Smooth muscle cell (in vitro differentiated cells): Measurements from ENCODE around the gene ASCC3. TPM values are rescaled to one million over a fixed set of nuclear protein-coding genes. Genes with fewer than 3 reads are reported as not detected.

Source experiments
- DNase-seq: peaks from one replicate; lab custom pipeline; 2025; ENCODE audit not compliant: unreplicated experiment; lab: John Stamatoyannopoulos, UW
- H2AFZ ChIP-seq: fragments of 200-600 bp; sonication (generic); 2 replicates; pipeline ENCODE4 v1.6.0; 2016; ENCODE audit warnings: antibody characterized with exemption, low read depth, mild to moderate bottlenecking
- H3F3A ChIP-seq: fragments of 200-600 bp; sonication (generic); 2 replicates; pipeline ENCODE4 v1.6.0; 2017; ENCODE audit warnings: antibody characterized with exemption, low read depth
- H3K27ac ChIP-seq: fragments of 200-600 bp; sonication (generic); 2 replicates; pipeline ENCODE4 v1.5.1; 2016; ENCODE audit warnings: low read depth, mild to moderate bottlenecking
- H3K27me3 ChIP-seq: fragments of 200-600 bp; sonication (generic); 2 replicates; pipeline ENCODE4 v1.6.1; 2016; ENCODE audit warnings: low read depth, mild to moderate bottlenecking
- H3K36me3 ChIP-seq: fragments of 200-600 bp; sonication (generic); 2 replicates; pipeline ENCODE4 v1.5.1; 2016; ENCODE audit warnings: low read depth
- H3K4me1 ChIP-seq: fragments of 200-600 bp; sonication (generic); 2 replicates; pipeline ENCODE4 v1.5.1; 2016; ENCODE audit warnings: low read depth
- H3K4me2 ChIP-seq: fragments of 200-600 bp; sonication (generic); 2 replicates; pipeline ENCODE4 v1.6.0; 2016; ENCODE audit warnings: mild to moderate bottlenecking
- H3K4me3 ChIP-seq: fragments of 200-600 bp; sonication (generic); 2 replicates; pipeline ENCODE4 v1.5.1; 2016; ENCODE audit warnings: mild to moderate bottlenecking
- H3K79me2 ChIP-seq: fragments of 200-600 bp; sonication (generic); 2 replicates; pipeline ENCODE4 v1.6.0; 2016; ENCODE audit warnings: low read depth, mild to moderate bottlenecking
- H3K9ac ChIP-seq: fragments of 200-600 bp; sonication (generic); 2 replicates; pipeline ENCODE4 v1.6.0; 2016; ENCODE audit warnings: low read depth
- H3K9me3 ChIP-seq: fragments of 200-600 bp; sonication (generic); replicated peaks from 2 replicates; pipeline ENCODE4 v1.5.1; 2016; ENCODE audit warnings: low read depth
- H4K20me1 ChIP-seq: fragments of 200-600 bp; sonication (generic); 2 replicates; pipeline ENCODE4 v1.6.0; 2016; ENCODE audit warnings: low read depth
- CTCF ChIP-seq: fragments of 200-600 bp; sonication (generic); IDR thresholded peaks from 2 replicates; pipeline ENCODE4 v1.5.1; 2017; ENCODE audit warnings: borderline replicate concordance, mild to moderate bottlenecking, antibody characterized with exemption; ENCODE audit not compliant: insufficient read depth, poor library complexity, severe bottlenecking
- WGBS: methylation state at CpG from one replicate; pipeline ENCODE4 v1.1.7; 2016; ENCODE audit warnings: low lambda C conversion rate; 5-methylcytosine and 5-hydroxymethylcytosine counted together
- polyA plus RNA-seq: library from polyadenylated mRNA; unstranded; fragments of >200 nt; fragmentation: Nextera tagmentation; extraction: Ambion mirVana; gene quantifications from 2 replicates; pipeline ENCODE4 v1.2.1, GENCODE V29; 2016
- total RNA-seq: library from RNA; depleted of rRNA; stranded (reverse); fragments of >200 nt; gene quantifications from 2 replicates; pipeline ENCODE4 v1.2.3, GENCODE V29; 2014

ASCC3 gene
- total and polyA plus RNA-seq, 2 experiments from 2014 or later: 59.0 to 116 TPM

GRCh38 chr6:100592929-100593328, 288.2 kb downstream of the ASCC3 start:
- Histone ChIP-seq H4K20me1 (no peaks in the 10 kb centered on the region), H3K4me3 (no peak overlapping the region), H3K4me2 (no peak overlapping the region), H3K79me2 (no peaks in the 10 kb centered on the region), H3K27ac (no peak overlapping the region), H3F3A (peaks cover 4% of the 10 kb centered on the region), H3K4me1 (no peaks in the 10 kb centered on the region), H3K9me3 (peaks cover 4% of the 10 kb centered on the region), H3K27me3 (no peaks in the 10 kb centered on the region), H3K9ac (no peak overlapping the region), H3K36me3 (peaks cover 31% of the 10 kb centered on the region), H2AFZ (no peak overlapping the region)
- no peak for TF ChIP-seq CTCF
- DNase-seq: no peak
- WGBS: 73% methylated on average over 3 of the region's 3 CpGs

- no peak for TF ChIP-seq CTCF
- H3K4me3 ChIP-seq: no peak overlapping the region
- no peaks in the 10 kb centered on the region for H3K9me3 ChIP-seq
- H4K20me1 ChIP-seq: no peaks in the 10 kb centered on the region
- H3F3A ChIP-seq: no peaks in the 10 kb centered on the region
- WGBS: 96% methylated on average over 4 of the region's 4 CpGs
- no peak overlapping the region for H2AFZ ChIP-seq
- no peak for DNase-seq
- no peak overlapping the region for H3K9ac ChIP-seq
- no peak overlapping the region for H3K27ac ChIP-seq
- no peaks in the 10 kb centered on the region for H3K4me1 ChIP-seq
- no peak overlapping the region for H3K4me2 ChIP-seq
- no peaks in the 10 kb centered on the region for H3K79me2 ChIP-seq
- peaks cover 5% of the 10 kb centered on the region for H3K36me3 ChIP-seq
- H3K27me3 ChIP-seq: no peaks in the 10 kb centered on the region
These were observed 303.7 kb downstream of the ASCC3 start for GRCh38 chr6:100577425-100577824.

GRCh38 chr6:100575921-100576320, 305.2 kb downstream of the ASCC3 start:
- TF ChIP-seq CTCF: no peak
- DNase-seq: no peak
- Histone ChIP-seq H3K27ac (no peak overlapping the region), H3K27me3 (no peaks in the 10 kb centered on the region), H3K9me3 (no peaks in the 10 kb centered on the region), H4K20me1 (no peaks in the 10 kb centered on the region), H3K4me2 (no peak overlapping the region), H3F3A (no peaks in the 10 kb centered on the region), H3K4me1 (no peaks in the 10 kb centered on the region), H3K9ac (no peak overlapping the region), H3K4me3 (no peak overlapping the region), H2AFZ (no peak overlapping the region), H3K79me2 (no peaks in the 10 kb centered on the region), H3K36me3 (peaks cover 10% of the 10 kb centered on the region)
- WGBS: 98% methylated on average over 4 of the region's 4 CpGs

- Histone ChIP-seq H3K9ac (no peak overlapping the region), H4K20me1 (no peaks in the 10 kb centered on the region), H3K4me2 (no peak overlapping the region), H3K27ac (no peak overlapping the region), H3K9me3 (no peaks in the 10 kb centered on the region), H3K27me3 (no peaks in the 10 kb centered on the region), H3F3A (no peaks in the 10 kb centered on the region), H3K79me2 (no peaks in the 10 kb centered on the region), H3K4me1 (no peaks in the 10 kb centered on the region), H3K36me3 (peaks cover 8% of the 10 kb centered on the region), H3K4me3 (no peak overlapping the region), H2AFZ (no peak overlapping the region)
- no peak for DNase-seq
- TF ChIP-seq CTCF: no peak
- WGBS: 98% methylated on average over 2 of the region's 2 CpGs
These were observed 306.3 kb downstream of the ASCC3 start for GRCh38 chr6:100574836-100575235.
